ENCODE measurements around the gene THBS2. TPM values are rescaled to one million over a fixed set of nuclear protein-coding genes. Genes with fewer than 3 reads are reported as not detected.
"Not testable (repeated sequence)": the region's sequence is repeated elsewhere in the genome, so short reads cannot be mapped to it uniquely, and the experiment has no call there.

Gene THBS2
- total RNA-seq, 2 experiments from 2014 or later, result not detected

DNA sequence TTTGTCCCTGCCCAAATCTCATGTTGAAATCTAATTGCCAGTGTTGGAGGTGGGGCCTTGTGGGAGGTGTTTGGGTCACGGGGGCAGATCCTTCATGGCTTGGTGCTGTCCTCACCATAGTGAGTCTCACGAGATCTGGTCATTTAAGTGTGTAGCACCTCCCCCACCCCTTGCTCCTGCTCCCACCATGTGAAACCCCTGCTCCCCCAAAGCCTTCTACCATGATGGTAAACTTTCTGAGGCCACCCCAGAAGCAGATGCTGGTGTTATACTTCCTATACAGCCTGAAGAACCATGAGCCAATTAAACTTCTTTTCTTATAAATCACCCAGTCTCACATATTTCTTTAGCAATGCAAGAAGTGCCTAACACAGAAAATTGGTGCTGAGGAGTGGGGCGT, 19.9 kb upstream of the THBS2 start:
- no peak for TF ChIP-seq EZH2phosphoT487 (IDR thresholded peaks at IDR 0.05; ENCODE audit: borderline replicate concordance, low read depth, low read length)
- TF ChIP-seq, protein P1, sequence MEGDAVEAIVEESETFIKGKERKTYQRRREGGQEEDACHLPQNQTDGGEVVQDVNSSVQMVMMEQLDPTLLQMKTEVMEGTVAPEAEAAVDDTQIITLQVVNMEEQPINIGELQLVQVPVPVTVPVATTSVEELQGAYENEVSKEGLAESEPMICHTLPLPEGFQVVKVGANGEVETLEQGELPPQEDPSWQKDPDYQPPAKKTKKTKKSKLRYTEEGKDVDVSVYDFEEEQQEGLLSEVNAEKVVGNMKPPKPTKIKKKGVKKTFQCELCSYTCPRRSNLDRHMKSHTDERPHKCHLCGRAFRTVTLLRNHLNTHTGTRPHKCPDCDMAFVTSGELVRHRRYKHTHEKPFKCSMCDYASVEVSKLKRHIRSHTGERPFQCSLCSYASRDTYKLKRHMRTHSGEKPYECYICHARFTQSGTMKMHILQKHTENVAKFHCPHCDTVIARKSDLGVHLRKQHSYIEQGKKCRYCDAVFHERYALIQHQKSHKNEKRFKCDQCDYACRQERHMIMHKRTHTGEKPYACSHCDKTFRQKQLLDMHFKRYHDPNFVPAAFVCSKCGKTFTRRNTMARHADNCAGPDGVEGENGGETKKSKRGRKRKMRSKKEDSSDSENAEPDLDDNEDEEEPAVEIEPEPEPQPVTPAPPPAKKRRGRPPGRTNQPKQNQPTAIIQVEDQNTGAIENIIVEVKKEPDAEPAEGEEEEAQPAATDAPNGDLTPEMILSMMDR (conservative IDR thresholded peaks at IDR 0.05; ENCODE audit: low read length), result no peak
- no peaks in the 10 kb centered on the region for H4K20me1 ChIP-seq (ENCODE audit: insufficient read depth, low read length)
- no peak overlapping the region for H3K4me3 ChIP-seq (ENCODE audit: low read depth, low read length, poor library complexity, severe bottlenecking)
- H3K4me2 ChIP-seq (ENCODE audit: low read length), result no peak overlapping the region
- ChIA-PET POLR2A (no interaction called here), CTCF (ENCODE audit: unreplicated experiment) (no interaction called here)
- no peaks in the 10 kb centered on the region for H3K4me1 ChIP-seq (ENCODE audit: insufficient read depth, low read length, poor library complexity, severe bottlenecking)
- no peaks in the 10 kb centered on the region for H3K79me2 ChIP-seq (ENCODE audit: insufficient read depth, low read depth, low read length)
- no peaks in the 10 kb centered on the region for H3K36me3 ChIP-seq (ENCODE audit: insufficient read depth, low read length)
- BruUV-seq (replicated peaks), result no TSS peak
- no peaks in the 10 kb centered on the region for H3K9me3 ChIP-seq (ENCODE audit: low read length)
- H3K9me2 ChIP-seq (ENCODE audit: insufficient read depth, low read length), result no peaks in the 10 kb centered on the region
- DNase-seq (ENCODE audit: low spot score), result no peak
- intact Hi-C loops (cut with micrococcal nuclease; ENCODE audit: unreplicated experiment), result no loop called here
- no peak overlapping the region for H2AFZ ChIP-seq (ENCODE audit: low read length)
- H3K27ac ChIP-seq (ENCODE audit: low read depth, low read length, poor library complexity, severe bottlenecking), result no peak overlapping the region

DNA sequence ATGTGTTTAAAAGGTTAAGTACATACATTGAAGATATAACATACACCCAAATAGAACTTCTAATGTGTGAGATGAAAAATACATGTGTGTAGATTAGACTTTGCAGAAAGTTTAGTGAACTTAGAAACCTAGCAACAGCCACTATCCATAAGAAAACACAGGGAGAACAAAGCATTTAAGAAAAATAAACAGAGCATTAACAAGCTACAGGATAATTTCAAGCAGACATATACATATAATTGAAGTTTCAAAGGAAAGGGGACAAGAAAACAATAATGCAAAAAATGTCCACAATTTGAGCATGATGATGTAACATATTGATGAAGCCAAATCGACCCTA, 18.2 kb upstream of the THBS2 start:
- no peak for DNase-seq (ENCODE audit: low spot score)
- no peak for TF ChIP-seq EZH2phosphoT487 (IDR thresholded peaks at IDR 0.05; ENCODE audit: borderline replicate concordance, low read depth, low read length)
- TF ChIP-seq, protein P1 (conservative IDR thresholded peaks at IDR 0.05; ENCODE audit: low read length), result no peak

DNA sequence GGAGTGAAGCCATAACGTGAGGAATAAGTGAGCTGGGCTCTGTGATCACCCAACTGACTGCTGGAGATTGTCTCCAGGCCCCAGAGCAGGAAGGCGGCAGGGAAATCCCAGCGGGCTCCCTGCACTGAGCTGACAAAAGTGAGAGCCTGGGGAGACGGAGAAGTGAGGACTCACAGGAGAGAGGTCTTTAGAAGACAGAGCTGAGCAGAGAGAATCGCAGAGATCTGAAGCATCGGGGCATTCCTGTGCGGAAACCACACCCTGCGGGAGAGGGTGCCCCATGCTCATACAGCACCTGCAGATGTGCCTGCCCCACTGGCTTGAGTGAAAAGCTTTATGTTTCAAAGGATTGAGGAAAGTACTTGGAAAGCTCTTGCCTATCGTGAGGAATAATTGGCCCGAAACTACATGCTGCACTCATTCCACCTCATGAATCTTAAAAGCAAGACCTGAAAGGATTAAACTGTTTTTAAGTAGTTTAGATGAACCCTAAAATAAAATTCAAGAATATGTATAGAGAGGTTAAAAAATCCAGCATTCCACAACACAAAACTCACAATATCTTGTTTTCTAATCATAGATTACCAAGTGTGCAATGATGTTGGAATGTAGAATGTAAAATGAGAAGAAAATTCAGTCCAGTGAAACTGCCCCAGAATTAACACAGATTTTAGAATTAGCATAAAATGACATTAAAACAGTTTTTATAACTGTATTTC, 17.7 kb upstream of the THBS2 start:
- POLR2A ChIA-PET, result interaction anchor here (0.6 to 0.7 kb wide), 3 partner anchors 69 to 1007 kb away, joined by 3 to 7 read pairs (median 3); no protein-coding TSS in a partner anchor
- H3K4me2 ChIP-seq (ENCODE audit: low read length), result no peak overlapping the region

More for the DNA sequence above, 18.2 kb upstream of the THBS2 start:
- intact Hi-C loops (cut with micrococcal nuclease; ENCODE audit: unreplicated experiment), result no loop called here
- no peaks in the 10 kb centered on the region for H3K9me3 ChIP-seq (ENCODE audit: low read length)
- ChIA-PET CTCF (ENCODE audit: unreplicated experiment) (no interaction called here), POLR2A (interaction anchor here (0.7 kb wide), 1 partner anchor 71 kb away, joined by 3 read pairs; no protein-coding TSS in a partner anchor)
- no TSS peak for BruUV-seq (replicated peaks)
- H3K79me2 ChIP-seq (ENCODE audit: insufficient read depth, low read depth, low read length), result no peaks in the 10 kb centered on the region
- no peak overlapping the region for H3K27ac ChIP-seq (ENCODE audit: low read depth, low read length, poor library complexity, severe bottlenecking)
- H2AFZ ChIP-seq (ENCODE audit: low read length), result no peak overlapping the region
- H3K9me2 ChIP-seq (ENCODE audit: insufficient read depth, low read length), result no peaks in the 10 kb centered on the region
- H3K4me2 ChIP-seq (ENCODE audit: low read length), result no peak overlapping the region
- H4K20me1 ChIP-seq (ENCODE audit: insufficient read depth, low read length), result no peaks in the 10 kb centered on the region
- H3K36me3 ChIP-seq (ENCODE audit: insufficient read depth, low read length), result no peaks in the 10 kb centered on the region
- H3K4me1 ChIP-seq (ENCODE audit: insufficient read depth, low read length, poor library complexity, severe bottlenecking), result no peaks in the 10 kb centered on the region
- no peak overlapping the region for H3K4me3 ChIP-seq (ENCODE audit: low read depth, low read length, poor library complexity, severe bottlenecking)

DNA sequence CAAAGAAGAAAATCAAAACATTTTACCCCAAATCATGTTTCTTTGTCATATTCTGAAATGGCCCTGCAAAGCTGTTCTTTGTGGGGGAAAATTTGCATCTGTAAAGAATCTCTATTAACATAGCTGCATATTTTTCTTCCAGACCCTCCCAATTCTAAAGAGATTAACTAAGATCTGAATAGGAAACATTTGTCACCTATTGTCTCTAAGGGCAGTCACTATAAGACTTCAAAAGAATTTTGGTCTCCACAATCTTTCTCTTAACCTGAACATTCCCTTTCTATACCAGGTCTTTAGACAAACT, 16.4 kb upstream of the THBS2 start:
- H3K36me3 ChIP-seq (ENCODE audit: insufficient read depth, low read length); H3K27ac ChIP-seq (ENCODE audit: low read depth, low read length, poor library complexity, severe bottlenecking); H4K20me1 ChIP-seq (ENCODE audit: insufficient read depth, low read length); CTCF ChIA-PET (ENCODE audit: unreplicated experiment); H3K4me1 ChIP-seq (ENCODE audit: insufficient read depth, low read length, poor library complexity, severe bottlenecking); H3K4me3 ChIP-seq (ENCODE audit: low read depth, low read length, poor library complexity, severe bottlenecking); BruUV-seq (replicated peaks); H3K79me2 ChIP-seq (ENCODE audit: insufficient read depth, low read depth, low read length); DNase-seq (ENCODE audit: low spot score); H2AFZ ChIP-seq (ENCODE audit: low read length); H3K9me3 ChIP-seq (ENCODE audit: low read length); H3K9me2 ChIP-seq (ENCODE audit: insufficient read depth, low read length); intact Hi-C loops (cut with micrococcal nuclease; ENCODE audit: unreplicated experiment); H3K4me2 ChIP-seq (ENCODE audit: low read length): not testable (repeated sequence)
- POLR2A ChIA-PET, result interaction anchor here (0.7 kb wide), 1 partner anchor 13 kb away, joined by 3 read pairs; no protein-coding TSS in a partner anchor

More for the DNA sequence above, 17.7 kb upstream of the THBS2 start:
- intact Hi-C loops (cut with micrococcal nuclease; ENCODE audit: unreplicated experiment), result no loop called here
- Histone ChIP-seq H2AFZ (ENCODE audit: low read length) (no peak overlapping the region), H4K20me1 (ENCODE audit: insufficient read depth, low read length) (no peaks in the 10 kb centered on the region), H3K4me3 (ENCODE audit: low read depth, low read length, poor library complexity, severe bottlenecking) (no peak overlapping the region), H3K9me3 (ENCODE audit: low read length) (no peaks in the 10 kb centered on the region), H3K27ac (ENCODE audit: low read depth, low read length, poor library complexity, severe bottlenecking) (no peak overlapping the region), H3K9me2 (ENCODE audit: insufficient read depth, low read length) (no peaks in the 10 kb centered on the region), H3K36me3 (ENCODE audit: insufficient read depth, low read length) (no peaks in the 10 kb centered on the region), H3K4me1 (ENCODE audit: insufficient read depth, low read length, poor library complexity, severe bottlenecking) (no peaks in the 10 kb centered on the region), H3K79me2 (ENCODE audit: insufficient read depth, low read depth, low read length) (no peaks in the 10 kb centered on the region)
- TF ChIP-seq, protein P1 (conservative IDR thresholded peaks at IDR 0.05; ENCODE audit: low read length), result no peak
- no peak for DNase-seq (ENCODE audit: low spot score)
- BruUV-seq (replicated peaks), result no TSS peak
- CTCF ChIA-PET (ENCODE audit: unreplicated experiment), result no interaction called here

Data from OCI-LY7 (cell line).